ENCODE measurements around the gene POLR1A.

GRCh38 chr2:86042256-86043168 is 63.2 kb downstream of the POLR1A start:
- TF ChIP-seq CTCF (IDR thresholded peaks at IDR 0.05; ENCODE audit: borderline replicate concordance, extremely low read depth, low read length, poor library complexity, severe bottlenecking): no peak
- TF ChIP-seq EZH2 (IDR thresholded peaks at IDR 0.05; ENCODE audit: borderline replicate concordance, low read depth, low read length, severe bottlenecking): no peak

Data from DND-41 (cell line).